GM10847 (cell line): Measurements from ENCODE around the gene SMAD3.

ENCODE experiments used
- POLR2A ChIP-seq: IDR thresholded peaks from 2 replicates; pipeline ENCODE4 v1.6.1; 2011; ENCODE audit not compliant: insufficient read length; ENCODE audit errors: extremely low read depth

SMAD3 gene

GRCh38 chr15:67083135-67083762 lies 17.8 kb downstream of the SMAD3 start:
- TF ChIP-seq POLR2A: no peak

- no peak for TF ChIP-seq POLR2A
Measured at GRCh38 chr15:67084561-67084960, 19.2 kb downstream of the SMAD3 start.

GRCh38 chr15:67085237-67085817 lies 19.9 kb downstream of the SMAD3 start:
- no peak for TF ChIP-seq POLR2A

GRCh38 chr15:67085818-67086636 lies 20.6 kb downstream of the SMAD3 start:
- no peak for TF ChIP-seq POLR2A

- no peak for TF ChIP-seq POLR2A
Measured at GRCh38 chr15:67086637-67086914, 21.2 kb downstream of the SMAD3 start.

GRCh38 chr15:67087507-67088172 lies 22.2 kb downstream of the SMAD3 start:
- no peak for TF ChIP-seq POLR2A

- no peak for TF ChIP-seq POLR2A
Measured at GRCh38 chr15:67089217-67090193, 24.1 kb downstream of the SMAD3 start.

GRCh38 chr15:67090297-67091070 lies 25.1 kb downstream of the SMAD3 start:
- no peak for TF ChIP-seq POLR2A

- TF ChIP-seq POLR2A: no peak
Measured at GRCh38 chr15:67091071-67091979, 25.9 kb downstream of the SMAD3 start.

- no peak for TF ChIP-seq POLR2A
Measured at GRCh38 chr15:67091980-67092677, 26.7 kb downstream of the SMAD3 start.

GRCh38 chr15:67092752-67093503 lies 27.5 kb downstream of the SMAD3 start:
- TF ChIP-seq POLR2A: no peak

GRCh38 chr15:67093504-67093862 lies 28.1 kb downstream of the SMAD3 start:
- TF ChIP-seq POLR2A: no peak
